Lower leg skin (tissue), 4 donors: ENCODE measurements around the gene B4GALT7. TPM values are rescaled to one million over a fixed set of nuclear protein-coding genes. Genes with fewer than 3 reads are reported as not detected.
A peak's percentile ranks its signal among the peaks of the same experiment; 100 is the strongest.

Source experiments
- DNase-seq, 2 donors: peaks; one replicate each; pipeline ENCODE4 v3.0.0-alpha.2; 2019; ENCODE audit warnings: low spot score in 2 of 2
- H3K4me3 ChIP-seq: fragments of 200-600 bp; sonication (generic); 2 replicates; pipeline ENCODE4 v1.5.1; 2017; ENCODE audit warnings: mild to moderate bottlenecking, low read depth; ENCODE audit not compliant: poor library complexity, severe bottlenecking
- CTCF ChIP-seq, 3 donors: fragments of 450-650 bp; IDR thresholded peaks; one replicate each; pipeline ENCODE4 v1.5.1; 2016; ENCODE audit warnings: antibody characterized with exemption in 3 of 3, mild to moderate bottlenecking in 3 of 3, moderate library complexity in 2 of 3
- POLR2A ChIP-seq, 2 donors: fragments of 450-650 bp; IDR thresholded peaks; one replicate each; pipeline ENCODE4 v1.6.1; 2016 to 2017; ENCODE audit warnings: antibody characterized with exemption in 2 of 2, mild to moderate bottlenecking in 1 of 2, moderate library complexity in 1 of 2
- WGBS, 2 donors: methylation state at CpG; one replicate each; pipeline ENCODE4 v1.1.5; 2018; 5-methylcytosine and 5-hydroxymethylcytosine counted together
- intact Hi-C: fragments of 100-400 bp; cut with DNase I; formaldehyde crosslinking; loops from one replicate; pipeline ENCODE4 v1.15.0; 2023; ENCODE audit warnings: low total_unique reads
- total RNA-seq, 4 donors: library from RNA; depleted of rRNA; stranded (reverse); fragments of >200 nt; gene quantifications; one replicate each; pipeline ENCODE4 v1.1.0, GENCODE V29; 2016

B4GALT7 gene
- total RNA-seq, 4 donors from 2014 or later = 11.8 to 17.8 (median 16.4) TPM

GRCh38 chr5:177591690-177592009 is 8.3 kb upstream of the B4GALT7 start:
- peak overlapping the region; percentile 87 for H3K4me3 ChIP-seq
- WGBS, 2 donors = 14% methylated on average over 8 of the region's 8 CpGs
- TF ChIP-seq CTCF (IDR thresholded peaks at IDR 0.05) (no peak), POLR2A (IDR thresholded peaks at IDR 0.05) (no peak)
- intact Hi-C loops = no loop called here
- no peak for DNase-seq

GRCh38 chr5:177592010-177592834 is 7.7 kb upstream of the B4GALT7 start, which contains the start of gene TMED9:
Gene TMED9, plus strand, starts transcription at chr5:177592203. Its CDS starts 12 bp downstream, at chr5:177592215.
- intact Hi-C loops = no loop called here
- 0 to 1% methylated on average over 40 to 55 of the region's 71 CpGs for WGBS, 2 donors

GRCh38 chr5:177592905-177593304 is 7.0 kb upstream of the B4GALT7 start:
- peak overlapping the region; percentile 87 for H3K4me3 ChIP-seq
- intact Hi-C loops = no loop called here
- peak in 1 of 2 donors; percentile 57 for DNase-seq
- WGBS, 2 donors = 80 to 83% methylated on average over 13 of the region's 13 CpGs
- no peak for TF ChIP-seq CTCF (IDR thresholded peaks at IDR 0.05)
- TF ChIP-seq POLR2A (IDR thresholded peaks at IDR 0.05) = no peak

More at GRCh38 chr5:177592010-177592834, 7.7 kb upstream of the B4GALT7 start, which contains the start of gene TMED9:
- H3K4me3 ChIP-seq = peak within 1 kb of the TSS; percentile 87
- TF ChIP-seq POLR2A (IDR thresholded peaks at IDR 0.05) (peak in 1 of 2 donors; percentile 52), CTCF (IDR thresholded peaks at IDR 0.05) (no peak)
- DNase-seq = peak; percentile 70 to 96

GRCh38 chr5:177593511-177593910 is 6.4 kb upstream of the B4GALT7 start:
- DNase-seq = peak in 1 of 2 donors; percentile 25
- H3K4me3 ChIP-seq = no peak overlapping the region
- intact Hi-C loops = no loop called here
- WGBS, 2 donors = 81 to 89% methylated on average over 3 of the region's 3 CpGs
- no peak for TF ChIP-seq POLR2A (IDR thresholded peaks at IDR 0.05)
- TF ChIP-seq CTCF (IDR thresholded peaks at IDR 0.05) = no peak

- 84% methylated on average over 8 of the region's 8 CpGs for WGBS, 2 donors
- TF ChIP-seq POLR2A (IDR thresholded peaks at IDR 0.05) = no peak
- TF ChIP-seq CTCF (IDR thresholded peaks at IDR 0.05) = no peak
- no peak overlapping the region for H3K4me3 ChIP-seq
- DNase-seq = no peak
- intact Hi-C loops = no loop called here
Observed at GRCh38 chr5:177594071-177594470, 5.9 kb upstream of the B4GALT7 start.
